Mesenchymal stem cell (in vitro differentiated cells and primary cell): ENCODE data around the gene PML. TPM values are rescaled to one million over a fixed set of nuclear protein-coding genes. Genes with fewer than 3 reads are reported as not detected.

Experiments
- DNase-seq: peaks from one replicate; pipeline ENCODE4 v3.0.0-alpha.2; 2013
- H2AFZ ChIP-seq: one replicate; pipeline ENCODE4 v1.6.1; 2013; ENCODE audit warnings: low read depth, mild to moderate bottlenecking, control low read depth, inconsistent platforms, low read length, moderate library complexity
- H2AK5ac ChIP-seq: 2 replicates; pipeline ENCODE4 v1.6.1; 2013; ENCODE audit warnings: low read length, moderate library complexity, mild to moderate bottlenecking, inconsistent platforms; ENCODE audit not compliant: severe bottlenecking
- H2BK120ac ChIP-seq: one replicate; pipeline ENCODE4 v1.6.1; 2013; ENCODE audit warnings: low read depth, mild to moderate bottlenecking, inconsistent platforms, low read length, moderate library complexity
- H2BK12ac ChIP-seq, 2 experiments: one replicate each; pipeline ENCODE4 v1.6.1; 2013; ENCODE audit warnings: inconsistent platforms in 2 of 2, low read length in 2 of 2, mild to moderate bottlenecking in 2 of 2, moderate library complexity in 2 of 2, control low read depth in 1 of 2
- H2BK15ac ChIP-seq: one replicate; pipeline ENCODE4 v1.6.1; 2013; ENCODE audit warnings: mild to moderate bottlenecking, low read depth, inconsistent platforms; ENCODE audit not compliant: poor library complexity, severe bottlenecking
- H2BK5ac ChIP-seq: 2 replicates; pipeline ENCODE4 v1.6.1; 2013; ENCODE audit warnings: low read depth, mild to moderate bottlenecking, low read length, control low read depth, inconsistent platforms; ENCODE audit not compliant: poor library complexity, severe bottlenecking
- H3K14ac ChIP-seq, 2 experiments: one replicate each; pipeline ENCODE4 v1.6.1; 2013; ENCODE audit warnings: inconsistent platforms in 2 of 2, low read length in 2 of 2, control low read depth in 1 of 2, mild to moderate bottlenecking in 1 of 2, moderate library complexity in 1 of 2
- H3K18ac ChIP-seq, 2 experiments: one replicate each; pipeline ENCODE4 v1.6.1; 2013; ENCODE audit warnings: inconsistent platforms in 2 of 2, low read length in 2 of 2, control low read depth in 1 of 2, low read depth in 1 of 2, mild to moderate bottlenecking in 1 of 2
- H3K23ac ChIP-seq, 2 experiments: one replicate each; pipeline ENCODE4 v1.6.1; 2013; ENCODE audit warnings: inconsistent platforms in 2 of 2, low read length in 2 of 2, mild to moderate bottlenecking in 2 of 2, moderate library complexity in 2 of 2, control low read depth in 1 of 2
- H3K27ac ChIP-seq: 2 replicates; pipeline ENCODE4 v1.5.1; 2013; ENCODE audit warnings: mild to moderate bottlenecking, moderate library complexity, low read length, control low read depth, inconsistent platforms; ENCODE audit not compliant: poor library complexity, severe bottlenecking
- H3K27me3 ChIP-seq, 2 experiments: 2 replicates each; pipeline versions ENCODE4 v1.6.1 to v1.7.0; 2013; ENCODE audit warnings: low read length in 2 of 2, mild to moderate bottlenecking in 2 of 2, moderate library complexity in 2 of 2, control low read depth in 1 of 2, inconsistent platforms in 1 of 2; ENCODE audit not compliant: control insufficient read depth in 1 of 2, insufficient read depth in 1 of 2
- H3K36me3 ChIP-seq, 2 experiments: 2 replicates each; pipeline versions ENCODE4 v1.6.1 to v1.7.0; 2013; ENCODE audit warnings: low read length in 2 of 2, control low read depth in 1 of 2, inconsistent platforms in 1 of 2, low read depth in 1 of 2, mild to moderate bottlenecking in 1 of 2; ENCODE audit not compliant: insufficient read depth in 2 of 2, control insufficient read depth in 1 of 2
- H3K4ac ChIP-seq, 2 experiments: one replicate each; pipeline ENCODE4 v1.6.1; 2013; ENCODE audit warnings: inconsistent platforms in 2 of 2, low read length in 2 of 2, mild to moderate bottlenecking in 2 of 2, moderate library complexity in 2 of 2, control low read depth in 1 of 2, low read depth in 1 of 2
- H3K4me1 ChIP-seq: 2 replicates; pipeline ENCODE4 v1.6.1; 2013; ENCODE audit warnings: low read depth, low read length, control low read depth; ENCODE audit not compliant: control insufficient read depth, insufficient read depth
- H3K4me2 ChIP-seq: 2 replicates; pipeline ENCODE4 v1.6.1; 2013; ENCODE audit warnings: low read length, mild to moderate bottlenecking, inconsistent platforms; ENCODE audit not compliant: poor library complexity, severe bottlenecking
- H3K4me3 ChIP-seq, 2 experiments: 2 replicates each; pipeline versions ENCODE4 v1.5.1 to v1.7.0; 2013; ENCODE audit warnings: low read length in 2 of 2, mild to moderate bottlenecking in 2 of 2, control low read depth in 1 of 2, low read depth in 1 of 2; ENCODE audit not compliant: insufficient read depth in 1 of 2
- H3K79me1 ChIP-seq: replicated peaks from 2 replicates; pipeline ENCODE4 v1.6.1; 2013; ENCODE audit warnings: mild to moderate bottlenecking, control low read depth, low read length, inconsistent platforms; ENCODE audit not compliant: poor library complexity, severe bottlenecking
- H3K9ac ChIP-seq: 2 replicates; pipeline ENCODE4 v1.7.0; 2013; ENCODE audit warnings: mild to moderate bottlenecking, low read length, moderate library complexity
- H3K9me3 ChIP-seq: 2 replicates; pipeline ENCODE4 v1.7.0; 2013; ENCODE audit warnings: mild to moderate bottlenecking, low read length; ENCODE audit not compliant: control insufficient read depth
- H4K8ac ChIP-seq: one replicate; pipeline ENCODE4 v1.6.1; 2013; ENCODE audit warnings: inconsistent platforms, mild to moderate bottlenecking, low read length, moderate library complexity
- H4K91ac ChIP-seq: one replicate; pipeline ENCODE4 v1.6.1; 2013; ENCODE audit warnings: mild to moderate bottlenecking, low read length, inconsistent platforms
- WGBS: methylation state at CpG from one replicate; pipeline ENCODE4 v1.1.7; 2013; ENCODE audit warnings: mixed read lengths; 5-methylcytosine and 5-hydroxymethylcytosine counted together
- polyA plus RNA-seq, 2 experiments: library from polyadenylated mRNA; stranded (reverse); fragments of 200-250 nt; gene quantifications; one replicate each; pipeline ENCODE4 v1.2.3, GENCODE V29; 2013

The PML gene, protein sequence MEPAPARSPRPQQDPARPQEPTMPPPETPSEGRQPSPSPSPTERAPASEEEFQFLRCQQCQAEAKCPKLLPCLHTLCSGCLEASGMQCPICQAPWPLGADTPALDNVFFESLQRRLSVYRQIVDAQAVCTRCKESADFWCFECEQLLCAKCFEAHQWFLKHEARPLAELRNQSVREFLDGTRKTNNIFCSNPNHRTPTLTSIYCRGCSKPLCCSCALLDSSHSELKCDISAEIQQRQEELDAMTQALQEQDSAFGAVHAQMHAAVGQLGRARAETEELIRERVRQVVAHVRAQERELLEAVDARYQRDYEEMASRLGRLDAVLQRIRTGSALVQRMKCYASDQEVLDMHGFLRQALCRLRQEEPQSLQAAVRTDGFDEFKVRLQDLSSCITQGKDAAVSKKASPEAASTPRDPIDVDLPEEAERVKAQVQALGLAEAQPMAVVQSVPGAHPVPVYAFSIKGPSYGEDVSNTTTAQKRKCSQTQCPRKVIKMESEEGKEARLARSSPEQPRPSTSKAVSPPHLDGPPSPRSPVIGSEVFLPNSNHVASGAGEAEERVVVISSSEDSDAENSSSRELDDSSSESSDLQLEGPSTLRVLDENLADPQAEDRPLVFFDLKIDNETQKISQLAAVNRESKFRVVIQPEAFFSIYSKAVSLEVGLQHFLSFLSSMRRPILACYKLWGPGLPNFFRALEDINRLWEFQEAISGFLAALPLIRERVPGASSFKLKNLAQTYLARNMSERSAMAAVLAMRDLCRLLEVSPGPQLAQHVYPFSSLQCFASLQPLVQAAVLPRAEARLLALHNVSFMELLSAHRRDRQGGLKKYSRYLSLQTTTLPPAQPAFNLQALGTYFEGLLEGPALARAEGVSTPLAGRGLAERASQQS
- polyA plus RNA-seq (2013, experiment 1 of 2): 49.0 TPM
- 51.3 TPM for polyA plus RNA-seq (2013, experiment 2 of 2)

DNA sequence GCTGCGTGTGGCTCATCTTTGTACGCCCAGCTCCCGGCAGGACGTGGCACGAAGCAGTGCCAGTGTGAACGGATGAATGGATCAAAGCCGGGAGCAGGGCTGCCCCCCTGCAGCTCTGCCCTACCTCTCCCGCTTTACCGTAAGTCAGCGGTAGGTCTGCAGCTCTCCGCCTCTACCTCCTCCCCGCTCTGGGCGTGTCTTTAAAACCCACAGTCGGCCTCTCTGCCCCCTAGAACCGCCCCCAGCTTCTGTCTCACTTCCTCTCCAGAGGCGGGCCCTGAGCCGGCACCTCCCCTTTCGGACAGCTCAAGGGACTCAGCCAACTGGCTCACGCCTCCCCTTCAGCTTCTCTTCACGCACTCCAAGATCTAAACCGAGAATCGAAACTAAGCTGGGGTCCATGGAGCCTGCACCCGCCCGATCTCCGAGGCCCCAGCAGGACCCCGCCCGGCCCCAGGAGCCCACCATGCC is at the start of gene PML:
Gene PML, plus strand, starts transcription at position 304 of the 471 bp plus-strand sequence. Its CDS starts 97 bp downstream, at position 401.
- Histone ChIP-seq H3K27ac (peak within 1 kb of the TSS; percentile 81), H3K79me1 (peaks cover 17% of the 10 kb centered on the region), H3K23ac (peak within 1 kb of the TSS in 1 of 2 experiments; percentile 79), H3K36me3 (peaks cover 11 to 28% of the 10 kb centered on the region in 2 experiments), H2BK12ac (peak within 1 kb of the TSS; percentile 41 to 75), H4K8ac (peak within 1 kb of the TSS; percentile 78), H3K4ac (peak within 1 kb of the TSS; percentile 63 to 89), H3K27me3 (no peaks in the 10 kb centered on the region), H2AK5ac (peak within 1 kb of the TSS; percentile 88), H3K4me3 (peak within 1 kb of the TSS; percentile 76 to 92), H3K4me1 (peaks cover 34% of the 10 kb centered on the region), H3K14ac (peak within 1 kb of the TSS in 1 of 2 experiments; percentile 94), H3K9me3 (no peaks in the 10 kb centered on the region), H4K91ac (peak within 1 kb of the TSS; percentile 92), H2BK5ac (peak within 1 kb of the TSS; percentile 81), H2BK120ac (no peak within 1 kb of the TSS), H2BK15ac (peak within 1 kb of the TSS; percentile 95), H3K9ac (peak within 1 kb of the TSS; percentile 96), H3K4me2 (peak within 1 kb of the TSS; percentile 91), H3K18ac (peak within 1 kb of the TSS; percentile 92 to 94), H2AFZ (peak within 1 kb of the TSS; percentile 92)
- DNase-seq: peak; percentile 98
- 0% methylated on average over 22 of the region's 27 CpGs for WGBS

DNA sequence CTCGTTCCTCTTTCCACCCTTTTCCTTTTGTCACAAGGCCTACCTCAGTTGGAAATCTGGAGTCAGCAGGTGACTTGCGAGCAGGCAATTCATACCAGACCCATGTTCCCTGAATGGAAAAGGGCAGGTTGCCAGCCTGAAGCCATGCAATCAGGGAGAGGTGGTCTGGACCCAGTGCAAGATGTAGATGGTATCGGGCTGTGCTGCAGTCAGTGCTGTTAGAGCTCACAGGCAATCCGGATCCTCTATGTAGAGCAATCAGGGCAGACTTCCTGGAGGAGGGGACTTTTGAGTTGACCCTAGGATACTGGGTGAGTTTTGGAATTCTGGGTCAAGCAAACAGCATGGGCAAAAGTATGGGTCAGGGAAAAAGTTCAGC is 49.4 kb upstream of the PML start:
- peaks cover 30% of the 10 kb centered on the region for H3K79me1 ChIP-seq
- H3K9ac ChIP-seq: no peak overlapping the region
- no peaks in the 10 kb centered on the region for H3K9me3 ChIP-seq
- WGBS: 86% methylated on average over 4 of the region's 4 CpGs
- H3K4me3 ChIP-seq: no peak overlapping the region
- no peak overlapping the region for H3K4me2 ChIP-seq
- H2AFZ ChIP-seq: no peak overlapping the region
- no peak for DNase-seq
- no peak overlapping the region for H3K18ac ChIP-seq
- peaks cover 36% of the 10 kb centered on the region for H3K4me1 ChIP-seq
- no peak overlapping the region for H3K23ac ChIP-seq
- no peak overlapping the region for H2BK120ac ChIP-seq
- H2BK12ac ChIP-seq: peak overlapping the region in 1 of 2 experiments; percentile 2
- H4K8ac ChIP-seq: no peak overlapping the region
- no peak overlapping the region for H3K27ac ChIP-seq
- no peak overlapping the region for H3K4ac ChIP-seq
- no peak overlapping the region for H3K14ac ChIP-seq
- H3K36me3 ChIP-seq: peaks cover 69% of the 10 kb centered on the region in 2 experiments
- H4K91ac ChIP-seq: peak overlapping the region; percentile 18
- H2BK5ac ChIP-seq: no peak overlapping the region
- H2AK5ac ChIP-seq: no peak overlapping the region
- H3K27me3 ChIP-seq: no peaks in the 10 kb centered on the region
- H2BK15ac ChIP-seq: no peak overlapping the region

DNA sequence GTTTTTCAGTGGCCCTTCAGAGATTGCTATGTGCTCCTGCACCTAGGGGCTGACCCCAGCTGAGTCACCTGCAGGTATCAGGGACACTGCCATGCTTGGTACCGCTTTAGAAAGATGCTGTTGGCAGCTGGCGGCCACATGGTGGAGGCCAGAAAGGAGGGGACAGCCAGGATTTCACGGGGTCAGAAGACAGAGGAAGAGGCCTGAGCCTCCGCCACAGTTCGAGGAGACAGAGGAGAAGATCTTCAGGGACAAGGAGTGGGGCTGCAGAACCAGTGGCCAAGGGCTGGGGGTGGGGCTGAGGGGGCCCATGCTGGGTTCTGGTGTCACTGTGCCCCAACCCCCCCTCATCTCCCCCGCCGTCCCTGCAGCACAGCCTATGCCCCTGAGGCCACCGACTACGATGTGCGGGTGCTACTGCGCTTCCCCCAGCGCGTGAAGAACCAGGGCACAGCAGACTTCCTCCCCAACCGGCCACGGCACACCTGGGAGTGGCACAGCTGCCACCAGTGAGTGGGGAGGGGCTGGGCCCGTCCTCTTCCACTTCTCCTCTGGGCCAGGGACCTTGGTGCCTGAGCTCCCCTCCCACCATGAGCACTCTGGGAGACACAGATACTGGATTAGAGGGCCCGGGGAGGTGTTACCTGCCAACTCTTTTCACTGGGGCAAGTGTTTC is 48.3 kb upstream of the PML start:
- H3K27me3 ChIP-seq: no peaks in the 10 kb centered on the region
- no peak overlapping the region for H4K8ac ChIP-seq
- H3K79me1 ChIP-seq: peaks cover 25% of the 10 kb centered on the region
- no peak overlapping the region for H3K27ac ChIP-seq
- no peak overlapping the region for H4K91ac ChIP-seq
- H3K4me2 ChIP-seq: no peak overlapping the region
- no peak overlapping the region for H3K9ac ChIP-seq
- no peak overlapping the region for H3K4me3 ChIP-seq
- no peak overlapping the region for H2BK5ac ChIP-seq
- H3K18ac ChIP-seq: no peak overlapping the region
- no peak overlapping the region for H2BK12ac ChIP-seq
- WGBS: 88% methylated on average over 17 of the region's 17 CpGs
- H3K23ac ChIP-seq: no peak overlapping the region
- no peaks in the 10 kb centered on the region for H3K9me3 ChIP-seq
- no peak overlapping the region for H3K4ac ChIP-seq
- H2AFZ ChIP-seq: no peak overlapping the region
- H3K4me1 ChIP-seq: peaks cover 33% of the 10 kb centered on the region
- peaks cover 74 to 76% of the 10 kb centered on the region in 2 experiments for H3K36me3 ChIP-seq
- DNase-seq: no peak
- H3K14ac ChIP-seq: no peak overlapping the region
- no peak overlapping the region for H2BK120ac ChIP-seq
- H2AK5ac ChIP-seq: no peak overlapping the region
- no peak overlapping the region for H2BK15ac ChIP-seq
